SU-DHL-6 (cell line): Measurements from ENCODE around the gene ABTB1.

Experiments
- H2AFZ ChIP-seq: fragments of 200-600 bp; sonication (generic); 2 replicates; pipeline ENCODE4 v1.6.1; 2014; ENCODE audit warnings: low read depth, mild to moderate bottlenecking, moderate library complexity, mixed read lengths, antibody characterized with exemption, low read length; ENCODE audit not compliant: severe bottlenecking
- H3F3A ChIP-seq: fragments of 200-600 bp; shearing (Covaris generic); 2 replicates; pipeline ENCODE4 v1.6.0; 2016; ENCODE audit warnings: antibody characterized with exemption, mild to moderate bottlenecking; ENCODE audit not compliant: insufficient read depth
- H3K27ac ChIP-seq: fragments of 200-600 bp; sonication (generic); 2 replicates; pipeline ENCODE4 v1.5.1; 2016; ENCODE audit warnings: low read depth, mild to moderate bottlenecking, low read length, moderate library complexity, mixed read lengths
- H3K27me3 ChIP-seq: fragments of 200-600 bp; sonication (generic), shearing (Covaris generic); 2 replicates; pipeline ENCODE4 v1.6.0; 2014; ENCODE audit warnings: mild to moderate bottlenecking, low read length
- H3K36me3 ChIP-seq: fragments of 200-600 bp; sonication (generic); 2 replicates; pipeline ENCODE4 v1.6.1; 2014; ENCODE audit warnings: mild to moderate bottlenecking, low read length, mixed read lengths
- H3K4me2 ChIP-seq: fragments of 300-600, 200-600 bp; shearing (Covaris generic), sonication (generic); 2 replicates; pipeline ENCODE4 v1.6.0; 2014; ENCODE audit warnings: low read length, low read depth, mild to moderate bottlenecking; ENCODE audit not compliant: poor library complexity, severe bottlenecking
- H3K4me3 ChIP-seq: fragments of 200-600 bp; sonication (generic); 2 replicates; pipeline ENCODE4 v1.5.1; 2014; ENCODE audit warnings: antibody characterized with exemption, low read length, mild to moderate bottlenecking, mixed read lengths; ENCODE audit not compliant: insufficient read depth, poor library complexity, severe bottlenecking
- H3K79me2 ChIP-seq: fragments of 200-600 bp; sonication (generic); 2 replicates; pipeline ENCODE4 v1.6.1; 2014; ENCODE audit warnings: mild to moderate bottlenecking, low read length, moderate library complexity; ENCODE audit not compliant: insufficient read depth
- H3K9ac ChIP-seq: fragments of 200-600 bp; sonication (generic); 2 replicates; pipeline ENCODE4 v1.7.0; 2014; ENCODE audit warnings: mild to moderate bottlenecking, low read length
- H3K9me2 ChIP-seq: fragments of 200-600 bp; sonication (generic); replicated peaks from 2 replicates; pipeline ENCODE4 v1.6.1; 2014; ENCODE audit warnings: low read length; ENCODE audit not compliant: insufficient read depth
- H3K9me3 ChIP-seq: fragments of 200-600 bp; sonication (generic); 2 replicates; pipeline ENCODE4 v1.6.1; 2014; ENCODE audit warnings: low read length, mixed read lengths; ENCODE audit not compliant: insufficient read depth
- H4K20me1 ChIP-seq: fragments of 200-600 bp; sonication (generic); 2 replicates; pipeline ENCODE4 v1.6.1; 2014; ENCODE audit warnings: low read depth, mild to moderate bottlenecking, antibody characterized with exemption, low read length, moderate library complexity, mixed read lengths
- EZH2phosphoT487 ChIP-seq: fragments of 200-600 bp; sonication (generic), shearing (Covaris generic); conservative IDR thresholded peaks from 2 replicates; pipeline ENCODE4 v1.6.1; 2018; ENCODE audit warnings: mild to moderate bottlenecking, antibody characterized with exemption, low read length, moderate library complexity, mixed read lengths
- TF ChIP-seq, protein P1 (sequence below): fragments of 200-600 bp; sonication (generic); IDR thresholded peaks from one replicate; pipeline ENCODE4 v1.5.1; 2017; ENCODE audit warnings: antibody characterized with exemption, mild to moderate bottlenecking, low read length, moderate library complexity; ENCODE audit not compliant: insufficient read depth, poor library complexity, severe bottlenecking

Gene ABTB1

GRCh38 chr3:127669541-127670228 is 3.1 kb upstream of the ABTB1 start:
- no peaks in the 10 kb centered on the region for H3K36me3 ChIP-seq
- no peaks in the 10 kb centered on the region for H3K9me2 ChIP-seq
- no peak overlapping the region for H3K27ac ChIP-seq
- no peak for TF ChIP-seq EZH2phosphoT487
- H2AFZ ChIP-seq, result no peak overlapping the region
- H4K20me1 ChIP-seq, result no peaks in the 10 kb centered on the region
- no peak overlapping the region for H3K4me2 ChIP-seq
- H3K4me3 ChIP-seq, result no peak overlapping the region
- H3K9ac ChIP-seq, result no peak overlapping the region
- H3K9me3 ChIP-seq, result no peaks in the 10 kb centered on the region
- no peaks in the 10 kb centered on the region for H3K79me2 ChIP-seq
- no peaks in the 10 kb centered on the region for H3F3A ChIP-seq
- no peaks in the 10 kb centered on the region for H3K27me3 ChIP-seq

DNA sequence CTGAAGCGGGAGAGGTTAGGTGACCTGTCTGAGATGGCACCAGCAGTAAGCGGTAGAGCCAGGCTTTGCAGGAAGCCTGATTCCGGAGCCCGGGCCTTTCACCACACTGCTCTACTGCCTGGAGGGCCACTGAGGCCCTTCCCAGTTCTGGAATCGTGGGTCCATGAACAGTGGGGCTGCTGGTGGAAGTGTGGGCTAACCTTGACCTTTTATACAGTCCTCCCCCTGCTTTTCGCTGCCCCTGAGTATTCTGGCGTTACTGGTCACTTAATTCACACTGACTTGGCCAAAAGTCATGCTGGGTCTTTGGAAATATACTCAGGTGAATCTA is 2.6 kb upstream of the ABTB1 start:
- no peak overlapping the region for H3K9ac ChIP-seq
- TF ChIP-seq, protein P1, sequence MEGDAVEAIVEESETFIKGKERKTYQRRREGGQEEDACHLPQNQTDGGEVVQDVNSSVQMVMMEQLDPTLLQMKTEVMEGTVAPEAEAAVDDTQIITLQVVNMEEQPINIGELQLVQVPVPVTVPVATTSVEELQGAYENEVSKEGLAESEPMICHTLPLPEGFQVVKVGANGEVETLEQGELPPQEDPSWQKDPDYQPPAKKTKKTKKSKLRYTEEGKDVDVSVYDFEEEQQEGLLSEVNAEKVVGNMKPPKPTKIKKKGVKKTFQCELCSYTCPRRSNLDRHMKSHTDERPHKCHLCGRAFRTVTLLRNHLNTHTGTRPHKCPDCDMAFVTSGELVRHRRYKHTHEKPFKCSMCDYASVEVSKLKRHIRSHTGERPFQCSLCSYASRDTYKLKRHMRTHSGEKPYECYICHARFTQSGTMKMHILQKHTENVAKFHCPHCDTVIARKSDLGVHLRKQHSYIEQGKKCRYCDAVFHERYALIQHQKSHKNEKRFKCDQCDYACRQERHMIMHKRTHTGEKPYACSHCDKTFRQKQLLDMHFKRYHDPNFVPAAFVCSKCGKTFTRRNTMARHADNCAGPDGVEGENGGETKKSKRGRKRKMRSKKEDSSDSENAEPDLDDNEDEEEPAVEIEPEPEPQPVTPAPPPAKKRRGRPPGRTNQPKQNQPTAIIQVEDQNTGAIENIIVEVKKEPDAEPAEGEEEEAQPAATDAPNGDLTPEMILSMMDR, result no peak
- TF ChIP-seq EZH2phosphoT487, result no peak
- H3K9me2 ChIP-seq, result no peaks in the 10 kb centered on the region
- no peaks in the 10 kb centered on the region for H3K27me3 ChIP-seq
- H3K4me3 ChIP-seq, result no peak overlapping the region
- no peaks in the 10 kb centered on the region for H3F3A ChIP-seq
- H4K20me1 ChIP-seq, result no peaks in the 10 kb centered on the region
- H3K79me2 ChIP-seq, result no peaks in the 10 kb centered on the region
- no peaks in the 10 kb centered on the region for H3K9me3 ChIP-seq
- H3K4me2 ChIP-seq, result no peak overlapping the region
- no peaks in the 10 kb centered on the region for H3K36me3 ChIP-seq
- H2AFZ ChIP-seq, result no peak overlapping the region
- no peak overlapping the region for H3K27ac ChIP-seq

- no peaks in the 10 kb centered on the region for H3K27me3 ChIP-seq
- H3K4me3 ChIP-seq, result no peak overlapping the region
- H3K9me3 ChIP-seq, result no peaks in the 10 kb centered on the region
- no peaks in the 10 kb centered on the region for H3K79me2 ChIP-seq
- no peaks in the 10 kb centered on the region for H3F3A ChIP-seq
- H3K4me2 ChIP-seq, result no peak overlapping the region
- no peaks in the 10 kb centered on the region for H4K20me1 ChIP-seq
- H2AFZ ChIP-seq, result no peak overlapping the region
- no peak for TF ChIP-seq EZH2phosphoT487
- TF ChIP-seq, protein P1, result no peak
- no peak overlapping the region for H3K9ac ChIP-seq
- no peaks in the 10 kb centered on the region for H3K36me3 ChIP-seq
- no peaks in the 10 kb centered on the region for H3K9me2 ChIP-seq
- H3K27ac ChIP-seq, result no peak overlapping the region
Measured at GRCh38 chr3:127670761-127671522, 1.8 kb upstream of the ABTB1 start.
